ENCODE data around the gene ADARB2.

GRCh38 chr10:1171586-1171985 is 565.7 kb downstream of the ADARB2 start:
- TF ChIP-seq, protein P1, sequence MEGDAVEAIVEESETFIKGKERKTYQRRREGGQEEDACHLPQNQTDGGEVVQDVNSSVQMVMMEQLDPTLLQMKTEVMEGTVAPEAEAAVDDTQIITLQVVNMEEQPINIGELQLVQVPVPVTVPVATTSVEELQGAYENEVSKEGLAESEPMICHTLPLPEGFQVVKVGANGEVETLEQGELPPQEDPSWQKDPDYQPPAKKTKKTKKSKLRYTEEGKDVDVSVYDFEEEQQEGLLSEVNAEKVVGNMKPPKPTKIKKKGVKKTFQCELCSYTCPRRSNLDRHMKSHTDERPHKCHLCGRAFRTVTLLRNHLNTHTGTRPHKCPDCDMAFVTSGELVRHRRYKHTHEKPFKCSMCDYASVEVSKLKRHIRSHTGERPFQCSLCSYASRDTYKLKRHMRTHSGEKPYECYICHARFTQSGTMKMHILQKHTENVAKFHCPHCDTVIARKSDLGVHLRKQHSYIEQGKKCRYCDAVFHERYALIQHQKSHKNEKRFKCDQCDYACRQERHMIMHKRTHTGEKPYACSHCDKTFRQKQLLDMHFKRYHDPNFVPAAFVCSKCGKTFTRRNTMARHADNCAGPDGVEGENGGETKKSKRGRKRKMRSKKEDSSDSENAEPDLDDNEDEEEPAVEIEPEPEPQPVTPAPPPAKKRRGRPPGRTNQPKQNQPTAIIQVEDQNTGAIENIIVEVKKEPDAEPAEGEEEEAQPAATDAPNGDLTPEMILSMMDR (IDR thresholded peaks at IDR 0.05), result no peak
- TF ChIP-seq POLR2A (IDR thresholded peaks at IDR 0.05), result no peak
